ENCODE measurements around the gene SMARCC2.

The SMARCC2 gene

DNA sequence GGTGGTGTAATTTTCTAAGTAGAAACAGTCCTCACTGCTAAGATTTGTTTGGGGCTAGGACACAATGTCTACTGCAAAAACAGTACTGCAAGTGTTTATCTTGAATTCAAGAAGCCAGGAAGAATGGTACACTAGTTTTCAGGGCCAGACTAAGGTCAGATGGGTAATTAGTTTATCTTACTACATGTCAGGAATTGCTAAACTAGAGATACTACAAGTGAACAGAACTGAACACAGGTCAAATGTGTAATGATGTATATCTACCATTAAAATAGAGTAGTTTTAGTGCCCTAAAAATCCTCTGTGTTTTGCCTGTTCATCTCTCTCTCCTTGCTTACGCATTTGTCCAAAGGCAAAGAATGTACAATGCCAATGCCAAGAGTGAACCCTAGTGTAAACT, 75.2 kb downstream of the SMARCC2 start:
- no peak overlapping the region for H3K9ac ChIP-seq (ENCODE audit: low read length)
- H3K4me3 ChIP-seq (ENCODE audit: low read depth in 1 of 2, low read length in 2 of 2): no peak overlapping the region
- H3K36me3 ChIP-seq (ENCODE audit: insufficient read depth, low read length): peaks cover 53% of the 10 kb centered on the region
- no peak overlapping the region for H3K27ac ChIP-seq (ENCODE audit: low read depth, low read length)
- H3K4me1 ChIP-seq (ENCODE audit: insufficient read depth, low read length): peaks cover 7% of the 10 kb centered on the region
- H3K9me3 ChIP-seq (ENCODE audit: low read length): no peaks in the 10 kb centered on the region
- no peaks in the 10 kb centered on the region for H3K27me3 ChIP-seq (ENCODE audit: control insufficient read depth in 1 of 2, insufficient read depth in 2 of 2, low read length in 2 of 2)
